ENCODE measurements around the gene MRPL55.

MRPL55 gene

GRCh38 chr1:228066891-228067654 is 42.0 kb downstream of the MRPL55 start:
- no peak for DNase-seq

GRCh38 chr1:228066416-228066815 is 42.7 kb downstream of the MRPL55 start:
- no peak for DNase-seq

DNA sequence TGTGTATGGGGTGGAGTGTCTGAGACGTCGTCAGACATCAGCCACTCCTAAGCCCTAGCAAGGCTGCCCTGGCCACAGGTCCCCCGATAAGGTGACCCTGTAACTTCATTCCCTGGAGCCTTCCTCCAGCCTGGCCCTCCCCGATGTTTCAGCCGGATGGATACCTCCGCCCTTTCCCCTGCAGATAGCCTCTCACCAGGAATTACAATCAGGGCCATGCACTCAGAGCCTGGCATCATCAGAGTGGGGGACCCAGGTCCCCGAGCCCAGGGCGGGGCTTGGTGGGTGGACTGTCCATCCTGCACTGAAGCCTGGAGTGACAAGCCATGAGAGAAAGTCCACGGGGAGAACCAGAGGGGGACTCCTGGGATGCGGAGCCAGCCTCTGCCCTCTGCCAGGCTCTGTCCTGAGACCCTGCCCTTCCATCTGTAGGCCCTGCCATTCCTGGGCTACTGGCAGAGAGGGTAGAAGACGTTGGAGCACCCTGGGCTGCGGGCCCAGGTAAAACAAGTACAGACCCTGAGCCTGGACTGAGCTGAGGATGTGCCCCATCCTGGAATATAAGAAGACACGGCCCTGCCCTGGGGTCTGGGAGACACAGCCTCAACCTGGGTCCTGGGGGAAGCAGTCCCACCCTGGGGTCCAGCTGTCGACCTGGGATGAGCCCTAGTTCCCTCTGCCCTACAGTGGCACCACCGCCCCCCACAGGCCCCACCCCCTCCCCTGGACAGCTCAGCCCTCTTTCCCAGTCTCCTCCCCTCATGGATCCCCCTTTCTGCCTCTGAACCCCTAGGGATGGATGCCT is 43.4 kb downstream of the MRPL55 start:
- DNase-seq: no peak

DNA sequence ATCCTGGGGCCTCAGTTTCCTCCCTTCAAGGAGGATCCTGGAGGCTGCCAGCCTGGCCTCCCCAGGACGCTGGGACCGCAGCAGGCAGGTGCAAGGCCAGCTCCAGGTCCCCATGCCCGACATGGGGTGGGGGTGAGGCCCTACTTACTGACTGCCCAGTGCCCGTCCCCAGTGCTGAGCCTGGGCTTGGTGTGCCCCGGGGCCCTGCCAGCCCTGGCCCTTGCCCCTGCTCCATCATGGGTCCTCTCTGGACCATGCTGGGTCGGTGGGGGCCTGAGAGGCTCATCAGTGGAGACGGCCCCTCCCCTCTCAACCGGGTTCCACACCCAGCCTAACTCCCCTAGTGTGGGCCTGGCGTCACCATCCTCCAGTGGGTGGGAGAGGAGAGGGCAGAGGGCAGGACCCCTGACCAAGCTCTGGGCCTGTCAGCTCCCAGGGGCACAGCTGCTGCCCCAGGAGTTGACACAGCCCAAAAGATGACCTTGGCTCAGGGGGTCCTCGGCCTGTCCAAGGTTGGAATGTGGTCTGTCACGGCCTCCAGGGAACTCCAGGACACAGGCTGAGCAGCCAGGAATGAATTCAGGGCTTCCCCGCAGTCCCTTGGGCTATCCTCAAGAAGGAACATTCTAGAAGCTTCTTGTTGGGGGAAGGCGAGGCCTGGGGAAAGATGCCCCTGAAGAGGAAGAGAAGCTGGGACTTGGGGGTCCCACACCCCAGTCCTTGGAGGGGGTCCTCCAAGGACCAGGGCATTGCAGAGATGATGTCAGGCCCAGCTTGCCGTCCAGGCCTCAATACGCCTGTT is 44.2 kb downstream of the MRPL55 start:
- no peak for DNase-seq

DNA sequence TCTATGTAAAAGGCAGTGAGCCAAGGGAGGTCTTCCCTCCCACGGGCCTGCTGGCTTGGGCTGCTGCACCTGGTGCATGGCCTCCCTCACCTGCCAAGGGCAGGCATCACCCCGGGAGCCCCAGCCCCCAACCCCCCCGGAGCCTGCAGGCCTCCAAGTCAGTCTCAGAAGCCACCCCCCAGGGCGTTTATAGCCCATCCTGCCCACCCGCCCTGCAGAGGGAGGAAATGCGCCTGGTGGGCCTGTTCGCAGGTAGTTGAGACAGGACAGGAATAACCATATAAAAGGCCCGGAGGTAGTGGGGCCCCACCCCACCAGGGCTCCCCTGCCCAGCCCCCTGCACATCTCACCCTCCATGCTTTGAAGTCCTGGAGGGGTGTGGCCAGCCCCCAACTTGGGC is 44.8 kb downstream of the MRPL55 start:
- DNase-seq: no peak

- no peak for DNase-seq
Measured at GRCh38 chr1:228063251-228064191, 45.6 kb downstream of the MRPL55 start.

DNA sequence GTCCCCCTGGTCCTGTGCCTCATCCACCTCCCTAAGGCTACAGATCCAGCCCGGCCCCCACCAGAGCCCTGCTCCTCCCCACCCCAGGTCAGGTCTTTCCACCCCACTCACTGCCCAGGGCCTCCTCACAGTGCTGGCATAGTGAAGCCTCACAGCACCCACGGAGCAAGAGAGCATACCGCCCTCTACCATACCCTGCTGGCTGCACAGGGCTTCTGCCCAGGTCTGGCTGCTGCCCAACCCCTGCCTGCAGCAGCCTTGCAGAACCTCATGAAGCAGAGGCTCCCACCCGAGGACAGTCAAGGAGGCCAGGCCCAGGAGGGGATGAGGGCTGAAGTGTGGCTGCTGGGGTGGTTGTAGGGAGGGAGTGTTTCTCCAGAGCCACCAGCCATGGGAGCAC is 46.3 kb downstream of the MRPL55 start:
- DNase-seq: no peak

GRCh38 chr1:228062085-228062791 is 46.9 kb downstream of the MRPL55 start:
- DNase-seq: no peak

DNA sequence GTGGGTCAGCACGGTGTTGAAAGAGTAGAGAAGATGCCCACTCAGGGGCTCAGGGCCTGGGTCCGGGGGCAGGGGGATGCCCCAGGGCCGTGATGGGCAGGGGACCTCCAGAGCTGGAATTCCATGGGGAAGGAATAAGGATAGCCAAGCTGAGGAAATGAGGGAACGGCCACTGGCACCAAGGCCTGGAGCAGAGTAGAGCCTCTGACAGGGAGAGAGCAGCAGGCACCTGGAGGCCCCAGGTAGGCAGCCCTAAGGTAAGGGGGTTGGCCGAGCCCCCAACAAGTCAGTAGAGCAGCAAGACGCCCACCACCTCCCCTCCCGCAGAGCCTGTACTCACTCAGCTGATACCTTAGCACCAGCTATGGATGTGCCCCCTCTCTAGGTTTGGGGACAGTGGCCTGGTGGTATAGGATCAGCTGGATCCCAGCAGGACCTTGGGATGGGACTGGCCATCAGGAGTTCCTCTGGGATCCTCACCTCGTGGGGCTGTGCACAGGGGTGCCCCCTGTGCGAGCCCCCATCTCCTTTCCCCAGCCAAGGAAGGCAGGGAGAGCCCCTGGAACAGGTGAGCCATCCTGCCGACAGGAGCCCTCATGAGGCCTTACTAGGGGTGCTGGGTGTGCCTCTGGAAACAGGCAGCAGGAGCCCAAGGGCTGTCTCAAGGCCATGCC is 47.6 kb downstream of the MRPL55 start:
- DNase-seq: no peak

DNA sequence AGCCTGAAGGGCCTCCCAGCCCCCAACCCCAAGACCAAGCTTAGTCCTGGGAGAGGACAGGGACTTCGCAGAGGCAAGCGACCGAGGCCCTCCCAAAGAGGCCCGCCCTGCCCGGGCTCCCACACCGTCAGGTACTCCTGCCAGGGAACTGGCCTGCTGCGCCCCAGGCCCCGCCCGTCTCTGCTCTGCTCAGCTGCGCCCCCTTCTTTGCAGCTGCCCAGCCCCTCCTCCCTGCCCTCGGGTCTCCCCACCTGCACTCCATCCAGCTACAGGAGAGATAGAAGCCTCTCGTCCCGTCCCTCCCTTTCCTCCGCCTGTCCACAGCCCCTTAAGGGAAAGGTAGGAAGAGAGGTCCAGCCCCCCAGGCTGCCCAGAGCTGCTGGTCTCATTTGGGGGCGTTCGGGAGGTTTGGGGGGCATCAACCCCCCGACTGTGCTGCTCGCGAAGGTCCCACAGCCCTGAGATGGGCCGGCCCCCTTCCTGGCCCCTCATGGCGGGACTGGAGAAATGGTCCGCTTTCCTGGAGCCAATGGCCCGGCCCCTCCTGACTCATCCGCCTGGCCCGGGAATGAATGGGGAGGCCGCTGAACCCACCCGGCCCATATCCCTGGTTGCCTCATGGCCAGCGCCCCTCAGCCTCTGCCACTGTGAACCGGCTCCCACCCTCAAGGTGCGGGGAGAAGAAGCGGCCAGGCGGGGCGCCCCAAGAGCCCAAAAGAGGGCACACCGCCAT is 48.5 kb downstream of the MRPL55 start:
- no peak for DNase-seq

DNA sequence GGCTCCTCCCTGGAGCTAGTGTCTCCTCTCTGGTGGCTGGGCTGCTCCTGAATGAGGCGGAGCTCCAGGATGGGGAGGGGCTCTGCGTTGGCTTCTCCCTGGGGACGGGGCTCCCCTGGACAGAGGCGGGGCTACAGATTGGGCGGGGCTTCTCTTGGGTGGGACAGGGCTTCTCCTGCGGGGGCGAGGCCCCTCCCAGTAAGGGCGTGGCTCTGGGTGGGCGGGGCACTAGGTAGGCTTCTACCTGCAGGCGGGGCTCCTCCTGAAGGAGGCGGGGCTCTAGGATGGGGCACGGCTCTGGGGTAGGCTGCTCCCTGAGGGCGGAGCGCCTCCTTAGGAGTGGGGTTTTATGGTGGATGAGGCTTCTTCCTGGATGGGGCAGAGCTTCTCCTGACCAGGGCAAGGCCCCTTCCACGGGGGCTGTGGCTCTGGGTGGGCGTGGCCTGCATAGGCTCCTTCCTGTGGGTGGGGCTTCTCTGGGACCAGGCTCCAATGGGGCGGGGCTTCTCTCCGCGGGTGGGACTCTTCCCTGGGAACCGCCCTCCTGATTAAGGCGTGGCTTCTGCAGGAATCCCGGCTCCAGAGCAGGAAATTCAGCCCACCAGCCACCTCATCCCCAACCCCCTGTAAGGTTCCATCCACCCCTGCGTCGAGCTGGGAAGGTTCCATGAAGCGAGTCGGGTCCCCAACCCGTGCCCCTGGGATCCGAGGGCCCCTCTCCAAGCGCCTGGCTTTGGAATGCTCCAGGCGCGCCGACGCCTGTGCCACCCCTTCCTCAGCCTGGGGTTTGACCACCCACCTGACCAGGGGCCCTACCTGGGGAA is 49.3 kb downstream of the MRPL55 start:
- peak; percentile 65 for DNase-seq

GRCh38 chr1:228058949-228059633 is 50.0 kb downstream of the MRPL55 start:
- peak; percentile 17 for DNase-seq

DNA sequence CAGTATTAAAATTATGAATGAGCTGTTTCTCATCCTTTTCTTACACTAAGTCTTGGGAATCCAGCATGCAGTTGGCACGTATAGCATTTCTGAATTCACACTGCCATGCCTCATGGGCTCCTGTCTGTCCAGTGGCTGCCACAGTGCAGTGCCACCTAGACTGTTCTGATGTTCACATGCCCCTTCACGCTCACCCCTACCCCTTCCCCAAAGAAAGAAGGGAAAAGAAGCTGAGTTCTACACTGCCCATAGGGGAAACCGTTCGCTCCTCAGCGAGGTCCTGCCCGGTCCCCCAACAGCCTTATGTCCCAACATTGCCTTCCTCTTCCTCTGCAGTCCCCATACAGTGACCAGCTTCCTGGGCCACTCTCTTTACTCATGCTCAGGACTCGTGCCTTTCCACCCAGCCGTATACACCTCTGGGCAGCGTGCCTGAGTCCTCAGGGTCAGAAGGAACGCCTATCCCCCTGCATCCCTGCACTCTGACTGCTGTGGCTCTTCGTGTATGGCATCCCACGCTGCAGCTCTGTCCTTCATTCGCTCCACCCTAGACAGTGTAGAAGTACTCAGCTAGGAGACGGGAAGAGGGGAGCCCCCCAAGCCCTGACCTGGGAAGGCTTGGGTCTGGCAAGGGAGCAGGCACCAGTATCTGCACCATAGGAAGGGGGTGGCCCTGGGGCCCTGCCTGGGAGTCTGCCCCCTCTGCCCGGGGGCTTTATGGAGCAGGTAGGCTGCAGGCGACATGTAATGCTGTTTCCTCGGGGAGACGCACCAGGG is 50.7 kb downstream of the MRPL55 start:
- DNase-seq: no peak
